Chondrocyte (in vitro differentiated cells): ENCODE measurements around the gene ST8SIA6. TPM values are rescaled to one million over a fixed set of nuclear protein-coding genes. Genes with fewer than 3 reads are reported as not detected.

Experiments used
- DNase-seq: peaks from one replicate; pipeline ENCODE4 v3.0.0; 2021; ENCODE audit warnings: mixed read lengths, low spot score
- H3K27ac Mint-ChIP-seq: one replicate; pipeline ENCODE4 v1.8.0; 2021; ENCODE audit warnings: mild to moderate bottlenecking, moderate library complexity, mixed read lengths; ENCODE audit not compliant: unreplicated experiment
- H3K27me3 Mint-ChIP-seq: 2 replicates; pipeline ENCODE4 v1.8.0; 2021; ENCODE audit warnings: low read depth, mixed read lengths
- H3K36me3 Mint-ChIP-seq: 2 replicates; pipeline ENCODE4 v1.8.0; 2021; ENCODE audit warnings: low read depth, mixed read lengths
- H3K4me1 Mint-ChIP-seq: 2 replicates; pipeline ENCODE4 v1.8.0; 2021; ENCODE audit warnings: low read depth, mild to moderate bottlenecking, mixed read lengths
- H3K4me3 Mint-ChIP-seq: one replicate; pipeline ENCODE4 v1.8.0; 2021; ENCODE audit warnings: mild to moderate bottlenecking, moderate library complexity, mixed read lengths; ENCODE audit not compliant: unreplicated experiment
- H3K9me3 Mint-ChIP-seq: 2 replicates; pipeline ENCODE4 v1.8.0; 2021; ENCODE audit warnings: low read depth, mixed read lengths
- total RNA-seq: library from RNA; stranded (reverse); gene quantifications from 3 replicates; pipeline ENCODE4 v1.2.1, GENCODE V29; 2021
- TF ChIP-seq, protein P1 (sequence below): fragments of 200-600 bp; sonication (generic); IDR thresholded peaks from 2 replicates; pipeline ENCODE4 v1.5.0; 2021; ENCODE audit warnings: antibody characterized with exemption, mild to moderate bottlenecking, moderate library complexity

ST8SIA6 gene
- total RNA-seq, 1 donor from 2014 or later = not detected

DNA sequence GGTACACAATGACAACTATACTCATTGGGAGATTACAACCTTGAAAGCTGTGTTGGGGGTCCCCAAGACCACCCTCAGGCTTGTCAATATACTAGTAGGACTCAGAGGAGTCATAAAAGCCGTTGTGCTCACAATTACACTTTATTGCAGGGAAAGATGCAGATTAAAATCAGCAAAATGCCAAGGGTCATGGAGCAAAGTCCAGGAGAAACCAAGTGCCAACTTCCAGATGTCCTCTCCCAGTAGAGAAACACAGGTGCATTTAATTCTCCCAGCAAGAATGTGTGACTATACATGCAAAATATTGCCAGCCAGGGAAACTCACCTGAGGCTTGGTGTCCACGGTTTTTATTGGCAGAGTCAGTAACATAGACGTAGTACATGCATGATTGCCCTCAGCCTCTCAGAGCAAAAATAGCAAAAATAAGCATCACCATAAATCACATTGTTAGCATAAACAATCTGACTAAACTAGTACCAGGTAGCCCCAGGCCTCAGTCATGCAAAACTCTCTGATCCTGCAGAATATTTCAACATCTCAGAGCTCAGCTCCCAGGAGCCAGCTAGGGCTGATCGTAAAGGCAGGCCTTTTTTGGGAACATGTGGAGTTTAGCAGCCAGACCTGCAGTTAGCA, 175.7 kb downstream of the ST8SIA6 start:
- Mint-ChIP-seq H3K36me3 (peaks cover 7% of the 10 kb centered on the region), H3K4me3 (no peak overlapping the region), H3K27ac (no peak overlapping the region), H3K4me1 (peaks cover 4% of the 10 kb centered on the region), H3K27me3 (peaks cover 13% of the 10 kb centered on the region), H3K9me3 (peaks cover 15% of the 10 kb centered on the region)
- TF ChIP-seq, protein P1, sequence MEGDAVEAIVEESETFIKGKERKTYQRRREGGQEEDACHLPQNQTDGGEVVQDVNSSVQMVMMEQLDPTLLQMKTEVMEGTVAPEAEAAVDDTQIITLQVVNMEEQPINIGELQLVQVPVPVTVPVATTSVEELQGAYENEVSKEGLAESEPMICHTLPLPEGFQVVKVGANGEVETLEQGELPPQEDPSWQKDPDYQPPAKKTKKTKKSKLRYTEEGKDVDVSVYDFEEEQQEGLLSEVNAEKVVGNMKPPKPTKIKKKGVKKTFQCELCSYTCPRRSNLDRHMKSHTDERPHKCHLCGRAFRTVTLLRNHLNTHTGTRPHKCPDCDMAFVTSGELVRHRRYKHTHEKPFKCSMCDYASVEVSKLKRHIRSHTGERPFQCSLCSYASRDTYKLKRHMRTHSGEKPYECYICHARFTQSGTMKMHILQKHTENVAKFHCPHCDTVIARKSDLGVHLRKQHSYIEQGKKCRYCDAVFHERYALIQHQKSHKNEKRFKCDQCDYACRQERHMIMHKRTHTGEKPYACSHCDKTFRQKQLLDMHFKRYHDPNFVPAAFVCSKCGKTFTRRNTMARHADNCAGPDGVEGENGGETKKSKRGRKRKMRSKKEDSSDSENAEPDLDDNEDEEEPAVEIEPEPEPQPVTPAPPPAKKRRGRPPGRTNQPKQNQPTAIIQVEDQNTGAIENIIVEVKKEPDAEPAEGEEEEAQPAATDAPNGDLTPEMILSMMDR = no peak
- DNase-seq = no peak

- H3K27ac Mint-ChIP-seq = no peak overlapping the region
- H3K9me3 Mint-ChIP-seq = peaks cover 9% of the 10 kb centered on the region
- H3K4me3 Mint-ChIP-seq = no peak overlapping the region
- H3K36me3 Mint-ChIP-seq = peaks cover 5% of the 10 kb centered on the region
- peaks cover 7% of the 10 kb centered on the region for H3K27me3 Mint-ChIP-seq
- DNase-seq = no peak
- TF ChIP-seq, protein P1 = no peak
- H3K4me1 Mint-ChIP-seq = peaks cover 4% of the 10 kb centered on the region
These were observed 177.5 kb downstream of the ST8SIA6 start for GRCh38 chr10:17276756-17277424.

DNA sequence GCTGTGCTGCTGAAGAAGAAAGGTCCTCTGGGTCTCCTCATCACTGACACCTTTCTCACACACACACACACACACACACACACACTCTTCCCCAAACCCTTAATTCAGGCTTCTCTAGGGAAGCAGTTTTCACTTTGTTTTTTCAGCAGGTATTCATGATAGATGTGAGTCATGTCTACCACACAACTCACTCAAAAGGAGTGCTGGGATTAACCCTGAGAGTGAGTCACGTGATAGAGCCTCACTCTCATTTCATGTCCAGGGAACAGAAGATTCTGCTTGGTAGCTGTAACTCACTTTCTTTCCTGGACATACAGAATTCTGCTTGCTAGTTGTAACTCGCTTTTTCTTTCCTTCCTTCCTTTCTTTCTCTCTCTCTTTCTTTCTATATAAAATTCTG, 181.0 kb downstream of the ST8SIA6 start:
- Mint-ChIP-seq H3K9me3 (peaks cover 5% of the 10 kb centered on the region), H3K4me1 (peaks cover 4% of the 10 kb centered on the region), H3K27ac (no peak overlapping the region), H3K36me3 (peaks cover 2% of the 10 kb centered on the region), H3K27me3 (no peaks in the 10 kb centered on the region), H3K4me3 (no peak overlapping the region)
- DNase-seq = no peak
- TF ChIP-seq, protein P1 = no peak

GRCh38 chr10:17272648-17273047, 181.7 kb downstream of the ST8SIA6 start:
- H3K27me3 Mint-ChIP-seq = no peaks in the 10 kb centered on the region
- TF ChIP-seq, protein P1 = no peak
- peaks cover 4% of the 10 kb centered on the region for H3K4me1 Mint-ChIP-seq
- no peak for DNase-seq
- H3K36me3 Mint-ChIP-seq = peaks cover 2% of the 10 kb centered on the region
- peaks cover 5% of the 10 kb centered on the region for H3K9me3 Mint-ChIP-seq
- H3K27ac Mint-ChIP-seq = no peak overlapping the region
- H3K4me3 Mint-ChIP-seq = no peak overlapping the region

Other genes with a start within 250 kb of the ST8SIA6 start
- 2,627 to 4,580 TPM (median 4,556 TPM) in 3 replicates for gene VIM, start 226.4 kb downstream of the ST8SIA6 start, total RNA-seq
- 31.6 to 77.4 TPM (median 71.6 TPM) in 3 replicates for gene HACD1, start 162.8 kb upstream of the ST8SIA6 start, total RNA-seq
- 27.4 to 30.7 TPM (median 27.6 TPM) in 3 replicates for gene STAM, start 189.6 kb upstream of the ST8SIA6 start, total RNA-seq